ENCODE measurements around the gene AMPD3.
"Not testable (repeated sequence)": the region's sequence is repeated elsewhere in the genome, so short reads cannot be mapped to it uniquely, and the experiment has no call there.

AMPD3 gene

DNA sequence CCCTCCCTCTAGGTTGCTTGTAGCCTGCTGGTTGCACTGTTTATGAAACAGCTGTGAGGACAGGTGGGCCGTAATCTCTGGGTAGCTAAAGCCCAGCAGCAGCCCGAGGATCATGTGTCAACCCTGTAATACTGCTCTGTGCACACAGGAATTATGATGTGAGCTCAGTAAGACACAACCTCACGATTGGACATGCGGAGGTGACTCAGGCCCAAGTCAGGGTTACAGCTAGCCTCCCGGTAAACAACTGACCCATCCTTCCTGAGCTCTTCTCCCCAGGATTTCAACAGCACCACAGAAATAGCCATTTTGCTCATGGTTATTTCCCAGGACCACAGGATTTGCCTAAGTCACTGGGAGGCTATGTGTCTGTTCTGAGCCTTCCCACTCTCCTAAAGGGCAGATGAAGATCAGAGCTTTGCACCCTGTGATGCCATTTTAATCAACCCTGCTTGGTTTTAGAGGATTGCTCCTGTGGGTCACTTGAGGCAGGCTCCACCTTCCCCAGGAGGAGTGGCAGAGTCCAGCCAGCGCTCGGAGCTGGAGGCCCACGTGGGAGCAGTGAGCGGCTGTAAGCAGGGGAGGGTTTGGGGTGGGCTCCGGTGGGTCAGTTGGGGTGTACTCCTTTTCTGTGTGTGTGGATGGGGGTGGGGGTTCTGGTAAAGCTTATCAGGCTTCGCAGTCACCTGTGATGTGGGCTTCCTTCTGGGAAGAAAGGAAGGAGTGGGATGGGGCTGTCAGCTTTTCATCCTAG is at the start of gene AMPD3:
TSS of gene AMPD3 (plus strand) at position 387 of the 754 bp plus-strand sequence. CDS start 6,256 bp downstream, outside the sequence.
- DNase-seq: no peak

DNA sequence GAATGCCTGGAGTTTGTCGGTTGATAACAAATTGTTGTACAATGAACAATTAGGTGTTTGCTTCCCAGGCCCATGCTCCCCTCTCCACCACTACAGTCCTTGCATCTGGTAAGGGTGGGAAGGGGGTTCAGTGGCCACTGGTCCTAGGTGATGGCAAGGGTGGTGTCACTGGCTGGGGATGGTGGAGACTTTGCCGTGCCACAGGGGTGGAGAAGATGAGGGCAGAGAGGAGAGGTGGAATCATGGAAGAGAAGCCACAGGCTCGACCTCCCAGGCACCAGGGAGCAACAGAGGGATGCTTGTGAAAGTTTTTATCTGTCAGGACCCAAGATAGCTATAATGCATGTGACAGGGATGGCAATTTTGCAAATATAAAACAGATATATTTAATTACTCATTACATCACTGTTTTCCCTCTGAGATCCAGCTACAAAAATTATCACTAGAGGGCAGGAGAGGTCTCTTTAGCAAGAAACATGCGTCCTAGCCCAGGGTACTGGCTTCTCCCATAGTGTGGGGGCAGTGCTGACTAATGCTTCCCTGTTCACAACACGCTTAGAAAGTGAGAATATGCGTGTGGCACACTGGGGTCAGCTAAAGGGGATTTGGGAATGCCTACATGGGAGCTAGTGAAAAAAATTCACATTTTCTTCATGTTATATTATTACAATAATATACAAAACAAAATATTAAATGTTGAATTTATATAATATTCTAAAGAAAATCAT is 49.0 kb upstream of the AMPD3 start:
- peak; percentile 72 for DNase-seq

DNA sequence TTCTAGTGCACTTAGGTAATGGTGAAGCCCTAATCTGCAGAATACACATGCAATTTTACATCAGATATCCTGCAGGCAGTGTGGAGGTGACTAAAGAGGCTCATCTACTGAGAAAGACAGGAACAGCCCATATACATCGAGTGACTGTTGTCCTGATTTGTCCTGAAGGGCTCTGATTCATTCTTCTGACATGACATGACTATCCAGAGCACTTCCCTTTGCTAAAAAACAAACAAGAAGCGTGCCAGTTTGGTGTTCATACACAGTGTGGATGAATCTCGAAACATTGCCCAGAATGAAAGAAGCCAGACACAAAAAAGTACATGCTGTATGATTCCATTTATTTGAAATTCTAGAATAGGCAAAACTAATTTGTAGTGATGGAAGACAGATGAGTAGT is 48.0 kb upstream of the AMPD3 start:
- DNase-seq: no peak

DNA sequence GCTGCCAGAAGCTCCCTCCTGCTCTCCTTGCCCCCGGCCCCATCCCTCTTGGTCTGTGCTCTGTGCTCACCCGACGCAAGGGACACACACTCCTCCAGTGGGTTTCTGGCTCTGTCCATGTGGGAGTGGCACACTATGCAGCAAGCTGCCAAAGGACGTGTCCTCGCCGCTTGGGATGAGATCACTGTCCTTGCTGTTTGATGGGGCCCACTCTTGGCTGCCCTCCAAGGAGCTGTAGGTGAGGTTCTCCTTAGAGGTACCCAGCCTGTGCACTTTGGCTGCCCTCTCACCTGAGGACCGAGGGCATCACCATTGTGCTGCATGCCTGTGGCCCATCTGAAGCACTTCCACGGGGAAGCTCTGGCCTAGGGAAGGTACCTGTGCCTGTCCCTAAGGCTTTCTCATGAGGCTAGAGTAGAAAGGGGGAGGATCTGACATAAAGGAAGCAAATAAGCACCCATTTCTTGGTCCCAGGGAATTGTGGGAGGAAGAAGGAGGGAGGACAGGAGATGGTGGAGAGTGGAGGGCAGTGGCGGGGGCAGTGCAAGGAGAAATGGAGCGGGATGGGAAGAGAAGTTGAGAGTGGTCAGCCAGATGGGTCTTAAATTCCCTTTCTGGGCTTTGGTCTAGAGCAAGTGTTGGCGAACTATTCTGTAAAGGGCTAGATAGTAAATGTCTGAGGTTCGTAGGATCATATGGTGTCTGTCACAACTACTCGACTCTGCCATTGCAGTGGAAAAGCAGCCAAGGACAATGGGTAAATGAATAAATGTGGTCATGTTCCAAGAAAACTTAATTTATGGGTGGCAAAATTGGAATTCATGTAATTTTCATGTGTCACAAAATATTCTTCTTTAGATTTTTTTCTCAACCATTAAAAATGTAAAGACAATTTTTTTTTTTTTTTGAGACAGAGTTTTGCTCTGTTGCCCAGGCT is 47.0 kb upstream of the AMPD3 start:
- no peak for DNase-seq

DNA sequence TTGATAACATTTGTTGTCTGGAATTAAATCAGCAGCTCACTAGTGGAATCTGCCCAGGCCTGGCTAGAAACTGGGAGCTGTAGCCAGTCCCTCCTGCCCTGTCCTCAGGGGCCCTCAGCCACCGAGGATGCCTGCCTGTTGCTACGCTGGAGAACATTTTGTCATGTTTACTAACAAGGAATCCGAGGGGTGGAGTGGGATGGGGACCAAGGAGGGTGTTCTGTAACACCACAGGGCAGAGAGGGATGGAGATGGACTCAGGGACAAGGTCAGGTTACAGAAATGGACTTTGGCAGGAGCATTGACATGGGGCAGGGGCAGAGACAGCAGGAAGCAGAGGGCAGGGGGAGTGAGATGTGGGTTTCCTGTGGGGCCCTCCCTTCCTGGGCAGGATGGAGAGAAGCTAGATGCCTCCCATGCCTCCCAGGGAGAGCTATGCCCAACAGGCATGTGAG is 45.8 kb upstream of the AMPD3 start:
- peak; percentile 7 for DNase-seq

DNA sequence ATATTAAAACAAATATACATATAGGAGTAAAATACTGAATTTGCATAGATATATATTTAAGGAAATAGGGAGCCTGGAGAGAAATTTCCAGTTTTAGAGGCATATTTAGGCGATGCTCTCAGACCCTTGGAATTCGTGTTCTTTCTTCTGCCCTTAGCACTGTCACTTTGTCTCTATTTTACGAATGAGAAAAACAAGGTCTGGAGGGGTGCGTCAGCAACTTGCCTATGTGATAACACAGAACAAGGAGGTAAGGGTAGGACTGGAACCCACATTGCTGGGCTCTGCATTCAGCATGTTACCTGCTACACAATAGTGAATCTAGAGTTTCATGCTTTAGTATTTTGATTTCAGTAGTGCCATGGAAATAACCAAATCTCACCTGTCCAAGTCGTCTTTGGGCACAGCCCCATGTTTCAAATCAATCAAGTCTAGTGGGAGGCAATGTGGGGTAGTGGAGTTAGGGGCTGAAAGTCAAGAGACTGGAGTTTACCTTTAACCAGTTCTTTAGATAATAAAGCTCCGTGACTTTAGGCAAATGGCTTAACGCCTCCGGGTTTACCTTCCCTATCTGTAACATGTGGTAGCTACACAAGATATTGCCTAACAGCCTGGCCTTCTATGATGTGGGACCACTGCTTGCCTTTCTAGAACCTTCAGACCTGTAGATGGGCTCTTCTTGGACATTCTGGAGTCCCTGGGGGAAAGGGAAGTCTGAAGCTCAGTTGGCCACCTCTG is 44.8 kb upstream of the AMPD3 start:
- DNase-seq: no peak

DNA sequence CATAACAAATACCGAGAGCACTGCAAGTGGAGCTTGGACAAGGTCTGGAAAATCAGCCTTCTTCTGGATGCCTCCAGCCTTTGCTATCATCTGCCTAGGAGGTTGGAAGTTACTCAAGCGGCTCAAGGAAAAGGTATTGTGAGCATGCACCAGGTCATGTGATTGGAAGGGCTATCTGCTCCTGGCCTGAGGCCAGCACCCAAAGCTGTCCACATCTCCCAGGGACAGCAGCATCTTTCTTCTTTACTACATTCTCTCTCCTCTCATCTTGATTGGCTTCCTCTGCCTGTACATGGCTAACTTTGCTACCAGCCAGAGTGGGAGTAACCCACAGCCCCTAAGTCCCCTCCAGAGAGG is 44.2 kb upstream of the AMPD3 start:
- DNase-seq: no peak

DNA sequence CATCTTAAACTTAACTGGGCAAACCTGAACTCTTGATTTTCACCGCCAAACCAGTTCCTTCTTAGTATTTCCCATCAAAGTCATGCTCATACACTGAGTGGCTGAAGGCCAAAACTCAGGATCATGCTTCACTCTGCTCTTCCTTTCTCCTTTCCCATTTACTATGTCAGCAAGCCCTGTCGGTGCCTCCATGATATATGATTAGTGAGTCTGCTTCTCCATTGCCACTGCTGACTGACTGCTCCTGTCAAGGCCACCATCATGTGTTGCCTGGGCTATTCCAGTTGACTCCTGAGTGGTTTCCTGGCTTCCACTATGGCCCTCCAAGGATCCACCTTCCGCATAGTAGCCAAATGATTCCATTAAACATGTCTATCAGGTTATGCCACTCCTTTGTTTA is 42.8 kb upstream of the AMPD3 start:
- no peak for DNase-seq

DNA sequence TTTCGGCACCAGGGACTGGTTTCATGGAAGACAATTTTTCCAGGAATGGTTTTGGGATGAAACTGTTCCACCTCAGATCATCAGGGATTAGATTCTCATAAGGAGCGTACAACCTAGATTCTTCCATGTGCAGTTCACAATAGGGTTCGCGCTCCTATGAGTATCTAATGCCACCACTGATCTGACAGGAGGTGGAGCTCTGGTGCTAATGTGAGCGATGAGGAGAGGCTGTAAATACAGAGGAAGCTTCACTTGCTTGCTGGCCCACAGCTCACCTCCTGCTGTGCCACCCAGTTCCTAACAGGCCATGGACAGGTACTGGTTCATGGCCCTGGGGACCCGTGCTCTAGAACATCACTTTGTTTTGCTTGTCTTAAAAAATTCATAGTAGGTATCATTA is 41.8 kb upstream of the AMPD3 start:
- peak; percentile 71 for DNase-seq

DNA sequence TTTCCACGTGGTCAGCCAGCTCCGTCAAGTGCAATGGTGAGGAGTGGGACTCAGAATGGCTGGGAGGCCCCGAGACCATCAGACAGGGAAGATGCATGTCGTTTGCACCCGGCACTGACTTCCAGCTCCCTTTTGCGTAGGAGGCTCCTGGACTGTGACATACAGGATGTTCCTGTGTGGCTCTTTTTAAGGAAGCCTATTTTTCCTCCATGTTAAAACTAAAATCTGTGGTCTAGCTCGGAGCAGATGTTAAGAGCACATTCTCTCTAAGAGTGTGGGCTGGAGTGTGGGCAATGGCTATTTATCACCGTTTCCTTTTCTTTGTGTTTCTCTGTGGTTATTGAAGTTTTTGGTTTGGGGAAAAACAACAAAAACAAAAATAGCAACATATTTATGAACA is 40.9 kb upstream of the AMPD3 start:
- DNase-seq: no peak

DNA sequence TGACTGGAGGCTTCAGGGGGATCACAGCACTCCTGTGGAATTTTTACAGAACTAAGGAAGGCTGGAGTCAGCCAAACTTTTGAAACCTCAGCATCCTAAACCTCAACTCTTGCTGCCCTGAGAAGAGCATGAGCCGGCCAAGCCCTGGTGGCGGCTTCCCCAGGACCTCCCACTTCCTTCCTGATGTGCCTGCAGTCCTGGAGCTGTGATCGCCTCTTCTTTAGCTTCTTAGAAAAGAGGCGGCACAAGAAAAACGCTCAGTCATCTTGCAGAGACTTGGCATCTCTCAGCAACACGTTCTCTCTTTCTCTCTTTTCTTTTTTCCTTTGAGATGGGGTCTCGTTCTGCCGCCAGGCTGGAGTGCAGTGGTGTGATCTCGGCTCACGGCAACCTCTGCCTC is 40.4 kb upstream of the AMPD3 start:
- peak; percentile 11 for DNase-seq

DNA sequence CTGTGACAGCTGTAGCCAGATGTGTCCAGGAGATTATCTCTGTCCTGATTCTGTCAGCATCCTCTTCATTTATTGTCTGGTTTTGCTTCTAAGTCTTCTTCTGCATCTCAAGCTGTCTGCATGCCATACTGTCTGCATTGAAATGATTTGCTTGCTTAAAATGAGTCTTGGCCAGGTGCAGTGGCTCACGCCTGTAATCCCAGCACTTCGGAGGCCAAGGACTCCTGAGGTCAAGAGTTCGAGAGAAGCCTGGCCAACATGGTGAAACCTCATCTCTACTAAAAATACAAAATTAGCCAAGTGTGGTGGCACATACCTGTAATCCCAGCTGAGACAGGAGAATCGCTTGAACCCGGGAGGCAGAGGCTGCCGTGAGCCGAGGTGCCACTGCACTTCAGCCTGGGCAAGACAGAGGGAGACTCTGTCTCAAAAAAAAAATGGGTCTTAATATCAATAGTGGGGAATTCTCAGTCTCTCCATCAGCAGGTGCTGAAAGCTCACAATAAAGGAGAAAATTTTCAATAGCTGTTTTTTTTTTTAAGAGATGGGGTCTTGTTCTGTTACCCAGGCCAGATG is 39.2 kb upstream of the AMPD3 start:
- no peak for DNase-seq

DNA sequence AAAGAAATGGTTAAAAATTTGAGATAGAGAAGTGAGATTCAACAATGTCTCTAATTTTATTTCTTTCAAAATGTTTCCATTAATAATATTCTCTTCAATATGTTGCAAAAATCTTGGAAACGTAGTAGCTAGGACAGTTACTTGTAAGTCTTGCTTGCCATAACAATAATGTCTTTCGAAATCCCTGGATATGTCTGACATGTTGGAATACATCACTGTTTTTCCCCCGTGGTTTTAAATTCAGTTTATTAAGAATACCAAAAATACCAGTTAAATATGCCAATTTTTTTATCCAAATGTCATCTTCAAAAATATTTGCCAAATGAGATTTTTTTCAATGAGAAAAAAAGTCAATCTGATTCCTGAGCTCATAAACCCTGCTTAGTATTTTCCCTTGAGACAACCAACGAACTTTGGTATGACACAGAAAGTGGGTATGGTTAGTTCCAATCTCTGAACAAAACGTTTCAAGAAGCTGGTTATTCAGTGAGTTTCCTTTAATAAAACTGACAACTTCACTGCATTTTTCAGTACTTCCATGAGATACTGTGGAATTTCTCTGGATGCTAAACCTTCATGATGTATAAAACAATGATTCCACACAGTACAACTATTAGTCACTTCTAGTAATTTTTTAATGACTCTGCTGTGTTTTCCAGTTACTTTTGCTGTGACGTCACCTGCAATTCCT is 36.7 kb upstream of the AMPD3 start:
- no peak for DNase-seq

DNA sequence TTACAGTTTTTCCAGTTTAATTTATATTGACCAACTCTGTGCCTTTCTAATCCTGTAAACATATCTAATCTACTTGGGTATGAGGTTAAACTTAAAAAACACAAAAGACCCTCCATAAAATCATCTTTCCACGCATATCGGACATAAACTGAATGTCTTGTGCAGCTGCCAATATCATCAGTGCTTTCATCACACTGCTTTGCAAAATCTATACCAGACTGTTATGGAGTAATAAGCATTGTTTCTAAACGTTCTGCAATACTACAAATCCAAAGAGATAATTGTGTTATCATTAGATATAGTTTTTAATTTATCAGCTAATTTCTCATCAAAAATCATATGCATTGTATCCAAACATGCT is 36.1 kb upstream of the AMPD3 start:
- no peak for DNase-seq

DNA sequence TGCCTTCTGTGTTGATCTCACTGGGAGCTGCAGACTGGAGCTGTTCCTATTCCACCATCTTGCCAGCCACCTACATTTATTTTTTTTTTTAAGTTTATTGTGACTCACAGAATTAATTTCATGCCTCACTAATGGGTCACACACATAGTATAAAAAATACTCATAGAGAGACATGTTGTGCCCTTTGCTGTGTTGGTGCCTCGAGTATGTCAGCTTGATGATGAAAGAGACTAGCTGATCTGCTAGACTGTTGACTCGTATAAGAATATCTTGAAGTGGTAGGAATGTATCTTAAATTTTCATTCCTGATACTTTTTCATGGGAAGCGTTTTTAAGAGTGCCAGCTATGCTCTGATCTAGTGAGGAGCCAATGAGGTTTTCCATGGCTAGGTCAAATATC is 28.6 kb upstream of the AMPD3 start:
- no peak for DNase-seq

DNA sequence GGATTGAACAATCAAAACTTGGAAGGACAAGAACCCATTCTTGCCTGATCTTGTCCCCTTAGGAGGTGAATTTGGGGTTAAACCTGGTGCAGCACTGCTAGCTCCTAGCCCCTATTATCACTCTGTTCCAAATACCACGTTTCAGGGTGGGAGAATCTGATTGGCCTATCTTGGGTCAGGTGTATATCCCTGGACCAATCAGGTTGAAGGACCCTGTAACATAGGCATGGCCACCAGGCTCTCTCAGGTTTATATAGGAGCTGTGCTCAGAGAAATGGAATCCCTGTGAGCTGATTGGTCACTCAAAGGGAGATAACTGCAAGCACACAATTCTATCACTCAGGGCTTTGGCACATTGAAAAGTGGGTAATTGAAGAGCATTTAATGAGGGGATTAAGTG is 26.6 kb upstream of the AMPD3 start:
- no peak for DNase-seq

DNA sequence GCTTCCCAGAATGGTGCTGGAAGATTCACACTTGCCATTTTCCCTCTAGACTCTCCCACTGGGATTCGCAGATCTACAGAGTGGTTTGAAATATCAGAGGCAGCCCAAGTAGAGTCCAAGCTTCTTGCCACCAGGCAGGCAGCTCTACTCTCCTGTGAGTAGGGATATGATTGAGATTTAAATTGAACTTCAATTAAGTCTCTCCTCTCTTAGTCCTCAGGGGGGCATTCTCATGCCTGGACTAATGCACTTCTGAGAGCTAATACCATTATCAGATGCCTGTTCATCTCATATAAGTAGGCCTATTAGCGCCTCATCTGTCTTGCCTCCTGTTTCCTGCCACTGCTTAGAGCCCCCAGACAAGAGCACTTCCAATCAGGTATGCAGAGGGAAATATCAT is 25.5 kb upstream of the AMPD3 start:
- no peak for DNase-seq

DNA sequence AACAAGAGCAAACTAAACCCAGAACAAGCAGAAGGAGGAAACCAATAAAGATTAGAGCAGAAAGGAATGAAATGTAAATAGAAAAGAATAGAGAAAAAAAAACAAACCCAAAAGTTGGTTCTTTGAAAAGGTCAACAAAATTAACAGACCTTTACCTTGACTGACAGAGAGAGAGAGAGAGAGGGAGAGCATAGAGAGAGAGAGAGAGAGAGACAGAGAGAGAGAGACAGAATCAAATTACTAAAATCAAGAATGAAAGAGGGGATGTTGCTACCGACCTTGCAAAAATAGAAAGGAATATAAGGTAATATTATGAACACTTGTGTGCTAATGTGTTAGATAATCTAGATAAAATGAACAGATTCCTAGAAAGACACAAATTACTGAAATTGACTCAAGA is 22.6 kb upstream of the AMPD3 start:
- no peak for DNase-seq

DNA sequence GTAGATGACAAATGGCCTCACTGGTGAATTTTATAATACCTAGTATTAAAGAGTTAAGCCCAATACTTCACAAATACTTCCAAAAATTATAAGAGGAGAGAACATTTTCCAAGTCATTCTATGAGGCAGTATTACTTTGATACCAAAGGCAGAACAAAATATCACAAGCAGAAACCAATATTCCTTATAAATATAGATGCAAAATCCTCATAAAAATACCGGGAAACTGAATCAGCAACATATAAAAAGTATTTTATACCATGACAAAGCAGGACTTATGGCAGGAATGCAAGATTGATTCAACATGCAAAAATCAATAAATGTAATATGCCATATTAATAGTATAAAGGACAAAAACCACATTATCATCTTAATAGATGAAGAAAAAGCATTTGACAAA is 22.1 kb upstream of the AMPD3 start:
- no peak for DNase-seq

DNA sequence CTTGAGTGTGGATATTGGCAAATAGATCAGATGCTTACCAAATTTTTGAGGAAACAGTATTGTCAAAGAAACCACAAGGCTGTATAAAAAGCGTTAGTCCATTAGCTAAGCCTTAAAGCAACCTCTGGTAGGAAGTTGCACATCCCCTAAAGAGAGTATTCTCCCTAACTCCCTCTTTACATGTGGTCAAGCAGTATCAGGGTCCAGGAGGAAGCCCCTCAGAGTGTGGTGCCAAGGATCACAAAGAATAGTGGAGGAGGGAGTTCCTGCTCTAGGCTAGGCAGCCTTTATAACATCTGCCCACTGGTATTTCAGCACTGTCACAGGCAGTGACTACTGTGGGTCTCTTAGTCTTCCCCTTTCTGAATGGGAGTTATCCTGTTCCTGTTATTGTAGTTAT is 18.8 kb upstream of the AMPD3 start:
- no peak for DNase-seq

DNA sequence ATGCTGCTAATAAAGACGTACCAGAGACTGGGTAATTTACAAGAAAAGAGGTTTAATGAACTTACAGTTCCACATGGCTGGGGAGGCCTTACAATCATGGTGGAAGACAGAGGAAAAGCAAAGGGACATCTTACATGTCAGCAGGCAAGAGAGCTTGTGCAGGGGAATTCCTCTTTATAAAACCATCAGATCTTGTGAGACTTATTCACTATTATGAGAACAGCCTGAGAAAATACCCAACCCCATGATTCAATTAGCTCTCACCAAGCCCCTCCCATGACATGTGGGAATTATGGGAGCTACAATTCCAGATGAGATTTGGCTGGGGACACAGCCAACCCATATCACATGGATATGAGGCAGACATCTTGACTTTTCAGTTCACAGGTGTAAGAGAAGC is 18.4 kb upstream of the AMPD3 start:
- DNase-seq: not testable (repeated sequence)

DNA sequence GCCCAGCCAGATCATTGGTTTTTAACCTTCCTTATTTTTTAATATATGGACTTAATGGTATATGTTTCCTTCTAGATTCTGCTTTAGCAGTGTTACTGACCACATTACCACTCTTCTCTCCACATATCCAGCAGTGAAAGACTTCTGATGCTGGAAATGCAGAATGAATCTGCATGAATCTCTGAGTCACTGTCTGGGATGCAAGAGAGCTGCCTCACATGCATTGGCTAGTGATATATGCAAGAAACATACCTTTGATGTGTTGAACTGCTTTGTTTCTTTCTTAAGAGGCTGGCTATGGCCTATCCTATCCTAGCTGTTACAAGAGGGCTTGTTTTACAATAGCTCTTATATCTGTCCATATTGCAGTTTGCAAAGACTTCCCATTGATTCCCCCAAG is 16.6 kb upstream of the AMPD3 start:
- no peak for DNase-seq
